HG02852 (cell line): ENCODE data around the gene PRODH.
"Not testable (repeated sequence)": the region's sequence is repeated elsewhere in the genome, so short reads cannot be mapped to it uniquely, and the experiment has no call there.

Source experiments
- ATAC-seq: cut with Tn5 transposase; IDR thresholded peaks from one replicate; pipeline ENCODE4 v1.9.1; 2021; ENCODE audit warnings: mild to moderate bottlenecking, moderate library complexity; ENCODE audit not compliant: unreplicated experiment

Gene PRODH

GRCh38 chr22:18954990-18955571, 19.0 kb upstream of the PRODH start:
- ATAC-seq, result no peak

- ATAC-seq, result not testable (repeated sequence)
These were observed 18.4 kb upstream of the PRODH start for GRCh38 chr22:18954303-18954989.

GRCh38 chr22:18953128-18953527, 17.0 kb upstream of the PRODH start:
- not testable (repeated sequence) for ATAC-seq

GRCh38 chr22:18952022-18952421, 15.9 kb upstream of the PRODH start:
- ATAC-seq, result no peak

- no peak for ATAC-seq
These were observed 14.0 kb upstream of the PRODH start for GRCh38 chr22:18950141-18950540.

GRCh38 chr22:18947905-18948304, 11.8 kb upstream of the PRODH start:
- ATAC-seq, result no peak

- not testable (repeated sequence) for ATAC-seq
These were observed 11.0 kb upstream of the PRODH start for GRCh38 chr22:18947105-18947504.

GRCh38 chr22:18938691-18939090, 2.6 kb upstream of the PRODH start:
- not testable (repeated sequence) for ATAC-seq

- not testable (repeated sequence) for ATAC-seq
These were observed 1.4 kb downstream of the PRODH start for GRCh38 chr22:18934688-18935087.

- ATAC-seq, result no peak
These were observed 2.2 kb downstream of the PRODH start for GRCh38 chr22:18933914-18934313.

GRCh38 chr22:18931905-18932652, 4.0 kb downstream of the PRODH start:
- ATAC-seq, result no peak

GRCh38 chr22:18929459-18929858, 6.6 kb downstream of the PRODH start:
- no peak for ATAC-seq

GRCh38 chr22:18927573-18927972, 8.5 kb downstream of the PRODH start:
- no peak for ATAC-seq

GRCh38 chr22:18927020-18927419, 9.1 kb downstream of the PRODH start:
- no peak for ATAC-seq

GRCh38 chr22:18925368-18926064, 10.6 kb downstream of the PRODH start:
- no peak for ATAC-seq

GRCh38 chr22:18920257-18920902, 15.7 kb downstream of the PRODH start:
- ATAC-seq, result not testable (repeated sequence)

- not testable (repeated sequence) for ATAC-seq
These were observed 18.3 kb downstream of the PRODH start for GRCh38 chr22:18917818-18918217.

- not testable (repeated sequence) for ATAC-seq
These were observed 20.5 kb downstream of the PRODH start for GRCh38 chr22:18915550-18915949.

- ATAC-seq, result not testable (repeated sequence)
These were observed 21.5 kb downstream of the PRODH start for GRCh38 chr22:18914558-18914957.

GRCh38 chr22:18912264-18912946, 23.7 kb downstream of the PRODH start:
- not testable (repeated sequence) for ATAC-seq
